ENCODE measurements around the gene TRIM27.
"Not testable (repeated sequence)": the region's sequence is repeated elsewhere in the genome, so short reads cannot be mapped to it uniquely, and the experiment has no call there.

TRIM27 gene, protein sequence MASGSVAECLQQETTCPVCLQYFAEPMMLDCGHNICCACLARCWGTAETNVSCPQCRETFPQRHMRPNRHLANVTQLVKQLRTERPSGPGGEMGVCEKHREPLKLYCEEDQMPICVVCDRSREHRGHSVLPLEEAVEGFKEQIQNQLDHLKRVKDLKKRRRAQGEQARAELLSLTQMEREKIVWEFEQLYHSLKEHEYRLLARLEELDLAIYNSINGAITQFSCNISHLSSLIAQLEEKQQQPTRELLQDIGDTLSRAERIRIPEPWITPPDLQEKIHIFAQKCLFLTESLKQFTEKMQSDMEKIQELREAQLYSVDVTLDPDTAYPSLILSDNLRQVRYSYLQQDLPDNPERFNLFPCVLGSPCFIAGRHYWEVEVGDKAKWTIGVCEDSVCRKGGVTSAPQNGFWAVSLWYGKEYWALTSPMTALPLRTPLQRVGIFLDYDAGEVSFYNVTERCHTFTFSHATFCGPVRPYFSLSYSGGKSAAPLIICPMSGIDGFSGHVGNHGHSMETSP

DNA sequence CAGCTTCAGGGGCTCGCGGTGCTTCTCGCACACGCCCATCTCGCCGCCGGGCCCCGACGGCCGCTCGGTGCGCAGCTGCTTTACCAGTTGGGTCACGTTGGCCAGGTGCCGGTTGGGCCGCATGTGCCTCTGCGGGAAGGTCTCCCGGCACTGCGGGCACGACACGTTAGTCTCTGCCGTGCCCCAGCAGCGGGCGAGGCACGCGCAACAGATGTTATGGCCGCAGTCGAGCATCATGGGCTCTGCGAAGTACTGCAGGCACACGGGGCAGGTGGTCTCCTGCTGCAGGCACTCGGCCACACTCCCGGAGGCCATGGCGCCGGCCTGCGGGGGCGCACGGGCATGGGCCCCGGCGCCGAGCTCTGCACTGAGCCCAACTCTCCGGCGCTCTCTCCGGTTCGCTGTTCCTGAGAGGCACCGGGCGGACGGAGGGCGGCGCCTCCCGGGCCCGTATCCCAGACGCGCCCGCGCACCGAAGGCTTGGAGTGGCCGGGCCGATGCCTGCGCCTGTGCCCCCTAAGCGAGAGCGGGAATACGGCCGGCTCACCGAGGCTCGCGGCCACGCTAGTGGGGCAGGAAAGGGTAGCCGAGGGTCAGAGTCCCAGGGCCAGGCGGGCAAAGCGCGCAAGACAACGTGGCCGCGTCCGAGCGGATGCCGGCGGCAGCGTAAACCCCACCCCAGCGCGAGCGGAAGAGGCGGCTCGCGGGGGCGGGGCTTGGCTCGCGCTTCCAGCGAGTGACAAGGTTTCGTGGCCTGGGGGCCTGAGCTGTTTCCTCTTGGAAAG is at the start of gene TRIM27:
Gene TRIM27 (minus strand): TSS at position 668 of the 785 bp plus-strand sequence. CDS start 353 bp downstream, at position 315.
- DNase-seq = peak; percentile 95

DNA sequence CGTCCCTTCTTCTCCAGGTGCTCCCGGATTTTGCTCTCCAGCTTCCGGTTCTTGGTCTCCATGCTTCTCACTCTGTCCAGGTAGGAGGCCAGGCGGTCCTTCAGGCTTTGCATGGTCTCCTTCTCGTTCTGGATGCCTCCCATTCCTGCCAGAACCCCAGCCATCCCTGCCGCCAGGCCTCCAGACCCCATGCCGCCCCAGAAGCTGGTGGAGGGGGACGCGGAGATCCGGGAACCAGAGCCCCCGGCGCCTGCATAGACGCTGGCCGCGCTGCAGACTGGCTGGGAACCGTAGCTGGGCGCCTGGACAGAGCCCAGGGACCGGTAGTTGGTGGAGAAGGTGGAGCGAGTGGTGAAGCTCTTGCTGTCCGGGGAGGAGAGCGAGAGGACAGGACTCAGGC is 46.3 kb upstream of the TRIM27 start:
- not testable (repeated sequence) for DNase-seq

DNA sequence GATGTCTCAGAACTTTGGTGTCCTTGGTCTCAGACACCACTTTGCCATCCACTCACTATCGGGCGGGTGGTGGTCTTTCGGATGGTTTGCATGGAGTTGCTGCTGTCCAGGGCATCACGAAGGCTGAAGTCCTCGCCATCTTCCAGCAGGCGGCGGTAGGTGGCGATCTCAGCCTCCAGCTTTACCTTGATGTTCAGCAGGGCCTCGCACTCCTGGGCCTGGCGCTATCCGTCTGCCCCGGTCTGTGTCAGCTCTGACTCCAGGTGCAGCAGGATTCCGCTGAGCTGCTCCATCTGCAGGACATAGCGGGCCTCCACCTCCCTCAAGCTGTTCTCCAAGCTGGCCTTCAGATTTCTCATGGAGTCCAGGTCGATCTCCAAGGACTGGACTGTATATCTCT is 45.3 kb upstream of the TRIM27 start:
- DNase-seq = no peak

DNA sequence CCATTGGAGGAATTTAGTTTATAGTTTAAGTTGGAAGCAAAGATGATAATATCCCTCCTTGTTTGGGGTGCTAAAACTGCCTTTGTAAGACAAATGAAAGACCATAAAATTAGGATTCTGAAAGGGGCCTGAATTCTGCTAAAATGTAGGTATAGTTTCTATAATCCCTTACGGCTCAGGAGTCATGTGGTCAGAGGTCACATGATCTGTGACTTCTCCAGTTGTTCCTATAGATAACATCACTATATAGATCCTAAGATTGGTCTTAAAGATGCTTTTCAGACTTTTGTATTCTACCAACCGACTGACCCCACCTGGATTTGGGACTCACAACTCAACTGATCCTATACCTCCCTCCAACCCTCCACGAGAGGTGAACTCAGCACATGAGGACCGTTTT is 44.7 kb upstream of the TRIM27 start:
- no peak for DNase-seq

DNA sequence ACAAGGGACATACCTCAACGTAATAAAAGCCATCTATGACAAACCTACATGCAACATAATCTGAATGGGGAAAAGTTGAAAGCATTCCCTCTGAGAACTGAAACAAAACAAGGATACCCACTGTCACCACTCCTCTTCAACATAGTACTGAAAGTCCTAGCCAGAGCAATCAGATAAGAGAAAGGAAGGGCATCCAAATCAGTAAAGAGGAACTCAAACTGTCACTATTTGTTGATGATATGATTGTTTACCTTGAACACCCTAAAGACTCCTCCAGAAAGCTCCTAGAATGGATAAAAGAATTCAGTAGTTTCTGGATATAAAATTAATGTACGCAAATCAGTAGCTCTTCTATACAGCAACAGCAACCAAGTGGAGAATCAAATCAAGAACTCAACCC is 41.9 kb upstream of the TRIM27 start:
- DNase-seq = no peak

DNA sequence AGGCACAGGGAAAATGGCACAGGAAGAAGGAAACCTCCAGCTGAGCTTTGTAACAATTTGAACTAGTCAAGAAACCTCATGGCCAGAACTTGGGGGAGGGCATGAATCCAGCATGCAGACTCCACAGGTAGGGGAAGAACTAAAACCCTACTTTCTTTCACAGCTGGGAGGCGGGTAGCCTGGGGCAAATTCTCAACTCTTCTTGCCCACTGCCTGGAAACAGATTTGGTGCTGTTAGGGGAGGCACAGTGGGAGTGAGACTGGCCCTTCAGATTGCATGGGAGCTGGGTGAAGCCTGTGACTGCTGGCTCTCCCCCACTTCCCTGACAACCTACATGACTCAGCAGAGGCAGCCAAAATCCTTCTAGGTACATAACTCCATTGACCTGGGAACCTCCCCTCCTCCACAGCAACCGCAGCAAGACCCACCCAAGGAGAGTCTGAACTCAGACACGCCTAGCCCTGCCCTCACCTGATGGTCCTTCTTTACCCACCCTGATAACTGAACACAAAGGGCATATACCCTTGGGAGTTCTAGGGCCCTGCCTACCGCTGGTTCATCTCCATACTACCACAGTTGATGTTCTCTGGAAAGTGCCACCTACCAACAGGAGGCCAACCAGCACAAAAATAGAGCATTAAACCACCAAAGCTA is 37.2 kb upstream of the TRIM27 start:
- DNase-seq = no peak

DNA sequence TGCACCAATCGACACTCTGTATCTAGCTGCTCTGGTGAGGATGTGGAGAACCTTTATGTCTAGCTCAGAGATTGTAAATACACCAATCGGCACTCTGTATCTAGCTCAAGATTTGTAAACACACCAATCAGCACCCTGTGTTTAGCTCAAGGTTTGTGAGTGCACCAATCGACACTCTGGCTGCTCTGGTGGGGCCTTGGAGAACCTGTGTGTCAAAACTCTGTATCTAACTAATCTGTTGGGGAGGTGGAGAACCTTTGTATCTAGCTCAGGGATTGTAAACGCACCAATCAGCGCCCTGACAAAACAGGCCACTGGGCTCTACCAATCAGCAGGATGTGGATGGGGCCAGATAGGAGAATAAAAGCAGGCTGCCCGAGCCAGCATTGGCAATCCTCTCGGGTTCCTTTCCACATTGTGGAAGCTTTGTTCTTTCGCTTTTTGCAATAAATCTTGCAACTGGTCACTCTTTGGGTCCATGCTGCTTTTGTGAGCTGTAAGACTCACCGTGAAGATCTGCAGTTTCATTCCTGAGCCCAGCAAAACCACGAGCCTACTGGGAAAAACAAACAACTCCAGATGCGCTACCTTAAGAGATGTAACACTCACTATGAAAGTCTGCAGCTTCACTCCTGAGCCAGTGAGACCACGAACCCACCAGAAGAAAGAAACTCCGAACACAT is 34.9 kb upstream of the TRIM27 start:
- not testable (repeated sequence) for DNase-seq

DNA sequence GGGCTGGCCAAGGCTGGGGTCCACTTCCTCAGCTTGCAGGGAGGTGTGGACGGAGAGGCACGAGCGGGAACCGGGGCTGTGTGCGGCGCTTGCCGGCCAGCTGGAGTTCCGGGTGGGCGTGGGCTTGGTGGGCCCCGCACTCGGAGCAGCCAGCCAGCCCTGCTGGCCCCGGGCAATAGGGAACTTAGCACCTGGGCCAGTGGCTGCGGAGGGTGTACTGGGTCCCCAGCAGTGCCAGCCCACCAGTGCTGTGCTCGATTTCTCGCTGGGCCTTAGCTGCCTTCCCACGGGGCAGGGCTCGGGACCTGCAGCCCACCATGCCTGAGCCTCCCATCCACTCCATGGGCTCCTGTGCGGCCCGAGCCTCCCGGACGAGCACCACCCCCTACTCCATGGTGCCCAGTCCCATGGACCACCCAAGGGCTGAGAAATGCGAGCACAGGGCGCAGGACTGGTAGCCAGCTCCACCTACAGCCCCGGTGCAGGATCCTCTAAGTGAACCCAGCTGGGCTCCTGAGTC is 34.1 kb upstream of the TRIM27 start:
- DNase-seq = not testable (repeated sequence)

DNA sequence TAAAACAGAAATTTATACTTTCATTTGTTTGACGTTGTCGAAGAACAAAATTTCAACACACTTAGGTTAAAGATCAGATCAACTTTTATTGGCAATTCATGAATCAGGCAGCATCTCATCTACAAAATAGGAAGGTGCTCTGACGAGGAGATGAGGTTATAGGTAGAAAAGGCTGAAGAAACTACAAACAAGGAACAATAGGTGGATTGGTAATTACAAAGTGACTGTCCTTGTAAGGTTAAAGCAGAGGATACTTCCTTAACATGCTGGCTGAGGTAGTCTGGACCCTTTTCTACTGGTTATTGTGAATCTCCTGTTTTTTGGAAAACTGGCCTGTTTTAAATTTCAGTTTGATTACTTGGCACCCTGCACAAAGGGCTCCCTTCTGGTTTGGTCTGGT is 32.5 kb upstream of the TRIM27 start:
- no peak for DNase-seq

DNA sequence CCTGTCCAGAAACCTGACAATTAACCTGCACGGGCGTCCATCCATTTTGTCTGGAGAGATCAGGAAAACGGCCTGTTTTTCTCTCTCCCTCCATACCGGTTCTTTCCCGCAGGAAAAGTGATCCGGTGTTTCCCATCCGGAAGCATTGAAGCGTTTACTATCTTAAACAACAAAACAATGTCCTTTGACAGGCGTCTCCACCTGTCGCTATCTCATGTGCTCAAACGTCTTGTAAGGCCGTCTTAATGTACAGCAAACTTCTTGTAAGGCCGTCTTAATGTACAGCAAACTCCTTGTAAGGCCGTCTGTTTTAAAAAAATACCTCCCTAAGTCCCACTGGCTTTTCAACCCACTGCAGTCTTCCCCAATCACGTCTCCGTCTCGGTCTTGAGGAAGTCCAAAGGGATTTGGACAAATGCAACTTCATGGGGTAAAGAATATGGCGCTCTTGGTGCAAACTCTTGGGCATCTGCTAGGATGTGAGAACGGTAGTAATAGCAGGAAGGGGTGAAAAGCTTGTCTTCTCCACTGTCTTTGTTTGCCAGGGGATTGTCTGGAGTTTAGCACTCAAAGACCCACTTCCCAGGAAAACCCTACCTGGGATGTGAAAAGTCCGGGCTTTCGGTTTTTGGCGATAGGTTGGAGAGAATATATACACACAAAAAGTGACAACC is 29.9 kb upstream of the TRIM27 start:
- no peak for DNase-seq

DNA sequence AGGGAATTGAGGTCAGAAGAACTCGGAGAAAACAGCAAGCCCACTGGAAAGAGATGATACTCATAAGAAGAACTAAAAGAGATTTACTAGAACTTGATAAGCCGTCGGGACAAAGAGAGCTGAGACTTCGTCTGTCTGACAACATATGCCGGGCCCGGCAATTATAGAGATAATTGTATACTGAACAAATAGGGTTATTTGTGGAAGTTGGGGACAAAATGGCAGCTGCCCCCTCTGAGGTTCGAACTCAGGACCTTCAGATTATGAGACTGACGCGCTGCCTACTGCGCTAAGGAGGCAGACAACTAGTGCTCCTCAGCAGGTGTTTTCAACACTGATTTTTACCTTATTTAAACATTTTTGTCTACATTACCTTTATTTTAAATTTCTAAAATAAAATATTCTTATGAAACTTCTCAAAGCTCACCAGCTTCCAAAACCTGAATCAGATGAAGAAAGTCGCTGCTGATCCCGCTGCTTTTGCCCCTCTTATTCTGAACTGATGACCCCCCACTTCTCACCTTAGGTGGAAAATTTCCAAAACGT is 29.3 kb upstream of the TRIM27 start:
- DNase-seq = peak; percentile 73

DNA sequence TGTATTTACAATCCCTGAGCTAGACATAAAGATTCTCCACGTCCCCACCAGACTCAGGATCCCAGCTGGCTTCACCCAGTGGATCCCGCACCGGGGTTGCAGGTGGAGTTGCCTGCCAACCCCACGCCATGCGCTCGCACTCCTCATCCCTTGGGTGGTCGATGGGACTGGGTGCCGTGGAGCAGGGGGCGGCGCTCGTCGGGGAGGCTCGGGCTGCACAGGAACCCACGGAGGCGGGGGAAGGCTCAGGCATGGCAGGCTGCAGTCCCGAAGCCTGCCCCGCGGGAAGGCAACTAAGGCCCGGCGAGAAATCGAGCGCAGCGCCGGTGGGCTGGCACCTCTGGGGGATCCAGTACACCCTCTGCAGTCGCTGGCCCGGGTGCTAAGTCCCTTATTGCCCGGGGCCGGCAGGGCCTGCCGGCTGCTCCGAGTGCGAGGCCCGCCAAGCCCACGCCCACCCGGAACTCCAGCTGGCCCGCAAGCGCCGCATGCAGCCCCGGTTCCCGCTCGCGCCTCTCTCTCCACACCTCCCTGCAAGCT is 25.9 kb upstream of the TRIM27 start:
- not testable (repeated sequence) for DNase-seq

DNA sequence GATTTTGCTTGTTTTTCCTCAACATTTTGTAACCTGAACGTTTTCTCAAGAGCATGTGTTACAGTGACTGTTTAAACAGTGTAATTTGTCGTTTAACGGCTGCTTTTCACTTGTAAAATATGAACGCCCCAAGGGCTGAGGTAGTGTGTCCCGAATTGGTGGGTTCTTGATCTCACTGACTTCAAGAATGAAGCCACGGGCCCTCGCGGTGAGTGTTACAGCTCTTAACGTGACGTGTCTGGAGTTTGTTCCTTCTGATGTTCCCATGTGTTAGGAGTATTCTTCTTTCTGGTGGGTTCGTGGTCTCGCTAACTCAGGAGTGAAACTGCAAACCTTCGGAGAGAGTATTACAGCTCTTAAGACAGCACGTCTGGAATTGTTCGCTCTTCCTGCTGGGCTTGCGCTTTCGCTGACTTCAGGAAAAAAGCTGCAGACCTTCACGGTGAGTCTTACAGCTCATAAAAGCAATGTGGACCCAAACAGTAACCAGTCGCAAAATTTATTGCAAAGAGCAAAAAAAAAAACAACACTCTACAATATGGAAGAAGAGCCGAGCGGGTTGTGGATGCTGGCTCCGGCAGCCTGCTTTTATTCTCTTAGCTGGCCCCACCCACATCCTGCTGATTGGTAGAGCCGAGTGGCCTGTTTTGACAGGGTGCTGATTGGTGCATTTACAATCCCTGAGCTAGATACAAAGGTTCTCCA is 25.1 kb upstream of the TRIM27 start:
- no peak for DNase-seq

DNA sequence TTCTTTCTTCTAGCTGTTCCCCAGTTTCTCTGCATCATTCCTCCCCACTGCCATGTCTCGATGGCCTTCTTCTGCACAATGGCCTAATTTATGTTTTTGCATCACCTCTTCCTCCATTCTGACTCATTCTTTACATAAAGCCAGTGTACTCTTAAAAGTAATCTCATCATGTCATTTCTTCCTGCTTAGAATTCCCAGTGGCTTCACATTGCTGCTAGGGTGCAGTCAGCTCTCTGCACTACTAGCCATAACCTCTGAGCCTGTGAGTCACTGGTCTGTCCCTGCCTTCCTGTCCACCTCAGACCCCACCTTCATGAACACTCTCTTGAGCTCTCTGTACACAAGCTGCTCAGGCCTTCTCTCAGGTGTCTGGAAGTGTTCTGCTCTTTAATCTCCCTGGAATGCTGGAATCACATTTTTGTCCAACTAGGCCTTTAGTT is 24.1 kb upstream of the TRIM27 start:
- DNase-seq = peak; percentile 82

DNA sequence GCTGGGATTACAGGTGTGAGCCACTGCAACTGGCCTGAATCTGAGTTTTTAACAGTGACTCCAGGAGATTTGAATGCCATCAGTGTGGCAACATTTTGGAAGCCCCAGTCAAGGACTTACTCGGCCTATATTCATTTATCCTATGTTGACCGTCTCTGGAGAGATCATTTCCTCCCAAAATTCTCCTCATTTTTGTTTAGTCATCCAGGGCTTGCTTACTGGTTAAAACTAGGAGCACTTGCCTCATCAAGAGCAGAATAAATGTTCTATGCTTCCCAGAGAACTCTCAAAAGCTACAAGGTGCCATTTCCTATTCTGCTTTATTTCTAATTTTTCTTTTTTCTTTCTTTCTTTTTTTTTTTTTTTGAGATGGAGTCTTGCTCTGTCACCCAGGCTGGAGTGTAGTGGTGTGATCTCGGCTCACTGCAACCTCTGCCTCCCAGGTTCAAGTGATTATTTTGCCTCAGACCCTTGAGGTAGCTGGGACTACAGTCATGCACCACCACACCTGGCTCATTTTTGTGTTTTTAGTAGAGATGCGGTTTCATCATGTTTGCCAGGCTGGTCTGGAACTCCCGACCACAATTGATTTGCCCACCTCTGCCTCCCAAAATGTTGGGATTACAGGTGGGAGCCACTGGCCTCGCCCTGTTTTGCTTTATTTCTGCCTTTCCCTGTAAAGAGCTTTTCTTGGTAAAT is 23.4 kb upstream of the TRIM27 start:
- DNase-seq = no peak

DNA sequence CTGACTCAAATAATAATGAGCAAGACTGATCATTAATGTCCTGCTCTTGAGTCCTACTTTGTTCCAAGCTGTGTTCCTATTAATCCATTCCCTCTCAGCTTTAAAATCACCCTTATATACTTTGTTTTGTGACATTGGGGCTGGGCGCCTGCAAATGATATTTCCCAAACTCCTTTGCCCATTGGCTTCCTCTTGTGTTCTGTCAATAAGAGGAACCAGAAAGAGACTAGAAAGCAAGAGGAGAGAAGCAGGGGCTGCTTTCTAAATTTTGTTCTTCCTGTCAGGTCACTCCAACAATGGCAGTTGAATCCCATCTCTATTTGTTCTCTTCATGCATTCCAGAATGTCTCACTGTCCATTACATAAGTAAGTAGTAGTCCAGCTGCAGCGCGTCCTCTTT is 21.6 kb upstream of the TRIM27 start:
- no peak for DNase-seq

DNA sequence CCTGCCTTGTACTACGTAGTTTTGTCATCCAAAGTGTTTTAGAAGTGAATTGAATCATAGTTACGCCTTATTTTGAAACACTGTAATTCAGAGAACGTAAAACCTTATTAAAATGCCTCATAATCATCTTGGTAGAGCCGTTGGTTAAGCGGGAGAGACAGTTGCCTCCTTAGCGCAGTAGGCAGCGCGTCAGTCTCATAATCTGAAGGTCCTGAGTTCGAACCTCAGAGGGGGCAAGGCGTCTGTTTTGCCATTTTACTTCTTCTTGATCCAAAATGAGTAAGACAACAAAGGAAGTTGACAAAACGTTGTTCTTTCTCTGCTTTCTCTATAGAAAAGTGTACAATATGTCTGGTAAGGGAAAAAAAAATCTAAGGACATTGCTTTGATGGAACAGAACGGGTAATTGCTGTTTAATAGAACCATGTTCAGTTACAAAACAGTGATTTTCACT is 20.7 kb upstream of the TRIM27 start:
- DNase-seq = peak; percentile 74

DNA sequence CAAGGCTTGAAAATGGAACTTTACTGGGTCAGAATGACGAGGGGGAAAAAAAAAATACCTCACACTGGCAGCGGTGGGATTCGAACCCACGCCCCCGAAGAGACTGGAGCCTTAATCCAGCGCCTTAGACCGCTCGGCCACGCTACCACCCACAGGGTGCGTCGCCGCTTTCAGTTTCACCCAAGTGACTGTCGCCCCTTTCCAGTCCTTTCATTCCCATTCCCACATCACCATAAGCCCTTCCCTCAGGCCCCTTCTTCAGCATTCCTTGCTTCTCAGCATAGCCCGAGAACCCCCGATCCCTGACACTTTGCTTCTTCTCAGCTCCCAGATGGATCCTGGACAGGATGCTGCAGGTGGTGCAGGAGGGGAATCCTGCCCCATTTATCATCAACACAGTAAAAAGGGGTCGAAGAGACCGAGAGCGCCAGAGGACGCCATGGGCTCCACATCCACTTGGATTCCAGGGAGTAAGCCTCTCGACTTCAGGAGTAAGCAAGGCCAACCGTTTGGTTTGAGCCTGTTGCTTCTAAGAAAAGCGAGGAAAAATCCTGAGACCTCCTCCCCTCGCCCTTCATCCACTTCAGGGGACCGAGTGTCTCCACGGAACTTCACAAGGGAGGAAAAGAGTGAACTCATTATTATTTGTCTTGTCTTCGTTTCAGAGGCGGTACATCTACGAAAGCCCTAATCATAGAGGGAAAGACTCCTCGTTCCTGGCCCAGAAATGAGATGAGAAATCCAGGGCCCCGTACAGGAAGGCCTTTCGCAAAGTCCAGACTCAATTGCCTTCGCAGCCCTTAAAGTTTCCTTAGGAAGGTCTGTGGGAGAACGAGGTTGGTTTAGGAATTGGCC is 20.0 kb upstream of the TRIM27 start:
- DNase-seq = peak; percentile 89

DNA sequence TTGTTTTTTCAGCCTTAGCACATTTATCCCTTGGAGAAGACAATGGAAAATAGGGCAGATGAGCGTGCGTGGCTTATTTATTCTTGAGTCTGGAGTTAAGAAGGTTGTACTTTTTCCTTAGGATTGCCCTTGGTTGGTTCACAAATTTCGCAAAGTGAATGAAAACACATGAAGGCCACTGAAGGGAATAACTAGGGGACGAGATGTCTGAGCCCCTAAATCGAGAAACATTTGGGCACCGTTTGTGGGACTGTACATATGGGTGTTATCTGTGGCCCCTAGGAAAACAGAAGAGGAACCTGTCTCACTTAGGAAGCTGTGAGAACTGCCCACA is 19.4 kb upstream of the TRIM27 start:
- no peak for DNase-seq
